Lower leg skin (tissue), 3 donors: ENCODE results near the gene ATP6AP1.

Experiments
- CTCF ChIP-seq, 3 donors: fragments of 450-650 bp; IDR thresholded peaks; one replicate each; pipeline ENCODE4 v1.5.1; 2016; ENCODE audit warnings: antibody characterized with exemption in 3 of 3, mild to moderate bottlenecking in 3 of 3, moderate library complexity in 2 of 3
- POLR2A ChIP-seq, 2 donors: fragments of 450-650 bp; IDR thresholded peaks; one replicate each; pipeline ENCODE4 v1.6.1; 2016 to 2017; ENCODE audit warnings: antibody characterized with exemption in 2 of 2, mild to moderate bottlenecking in 1 of 2, moderate library complexity in 1 of 2

- no peak for TF ChIP-seq CTCF (IDR thresholded peaks at IDR 0.05)
- no peak for TF ChIP-seq POLR2A (IDR thresholded peaks at IDR 0.05)
Measured at GRCh38 chrX:154380787-154381186, 47.7 kb upstream of the ATP6AP1 start.
